Measurements from ENCODE around the gene MRTFB. TPM values are rescaled to one million over a fixed set of nuclear protein-coding genes. Genes with fewer than 3 reads are reported as not detected.

Gene MRTFB
- total and polyA plus RNA-seq, 2 of the 13 experiments (the other 11 are each of a cell fraction or from before 2014, with no cell fraction given), result 11.4 to 14.0 TPM

DNA sequence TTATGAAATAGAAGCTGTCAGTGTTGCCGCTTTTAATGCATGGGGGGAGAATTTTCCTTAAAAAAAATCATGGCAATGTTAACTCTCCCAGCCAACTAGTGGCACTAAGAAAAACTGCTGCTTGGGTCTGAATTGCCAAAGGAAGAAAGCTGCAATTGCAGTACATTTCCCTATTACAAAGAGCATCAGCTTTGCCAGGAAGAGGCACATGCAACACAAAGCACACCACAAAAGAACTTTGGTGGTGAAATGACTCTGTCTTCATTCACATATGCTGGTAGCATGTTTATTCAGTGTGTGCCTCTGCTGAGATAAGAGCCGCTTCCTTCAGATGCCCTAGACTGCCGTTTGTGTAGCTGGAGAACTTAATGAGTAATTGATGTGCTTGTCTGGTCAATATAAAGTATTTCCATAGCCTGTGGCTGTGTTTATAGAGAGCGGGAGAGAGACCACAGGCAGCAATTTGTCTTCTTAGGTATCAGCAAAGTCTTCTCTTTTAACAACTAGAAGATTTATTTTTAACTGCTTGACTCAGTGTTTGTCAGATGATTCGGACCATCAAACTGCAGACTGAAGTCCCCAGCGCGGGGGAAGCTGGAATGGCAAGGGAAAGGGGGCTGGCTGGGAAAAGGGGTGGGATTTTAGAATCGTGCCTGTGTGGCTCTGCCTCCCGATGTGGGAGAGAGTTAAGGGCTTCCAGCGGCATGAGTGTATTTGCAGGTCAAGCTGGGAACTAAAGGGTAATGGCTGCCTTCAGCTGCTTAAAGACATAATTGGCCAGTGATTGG, 115.1 kb downstream of the MRTFB start (continued):
- TF ChIP-seq, protein P1, sequence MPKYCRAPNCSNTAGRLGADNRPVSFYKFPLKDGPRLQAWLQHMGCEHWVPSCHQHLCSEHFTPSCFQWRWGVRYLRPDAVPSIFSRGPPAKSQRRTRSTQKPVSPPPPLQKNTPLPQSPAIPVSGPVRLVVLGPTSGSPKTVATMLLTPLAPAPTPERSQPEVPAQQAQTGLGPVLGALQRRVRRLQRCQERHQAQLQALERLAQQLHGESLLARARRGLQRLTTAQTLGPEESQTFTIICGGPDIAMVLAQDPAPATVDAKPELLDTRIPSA (CRISPR knock-in tag; IDR thresholded peaks at IDR 0.05; ENCODE audit: borderline replicate concordance), result no peak
- TF ChIP-seq FOXP1 (IDR thresholded peaks at IDR 0.05), result no peak
- no peak for TF ChIP-seq FOXP1 (CRISPR knock-in tag; IDR thresholded peaks at IDR 0.05)
- TF ChIP-seq ZNF556 (CRISPR knock-in tag; IDR thresholded peaks at IDR 0.05; ENCODE audit: borderline replicate concordance), result no peak
- no peak for TF ChIP-seq RXRB (CRISPR knock-in tag; IDR thresholded peaks at IDR 0.05; ENCODE audit: borderline replicate concordance)
- no peak for TF ChIP-seq GPBP1L1 (CRISPR knock-in tag; IDR thresholded peaks at IDR 0.05)
- TF ChIP-seq ARNTL (CRISPR knock-in tag; IDR thresholded peaks at IDR 0.05), result no peak
- TF ChIP-seq, protein P2, sequence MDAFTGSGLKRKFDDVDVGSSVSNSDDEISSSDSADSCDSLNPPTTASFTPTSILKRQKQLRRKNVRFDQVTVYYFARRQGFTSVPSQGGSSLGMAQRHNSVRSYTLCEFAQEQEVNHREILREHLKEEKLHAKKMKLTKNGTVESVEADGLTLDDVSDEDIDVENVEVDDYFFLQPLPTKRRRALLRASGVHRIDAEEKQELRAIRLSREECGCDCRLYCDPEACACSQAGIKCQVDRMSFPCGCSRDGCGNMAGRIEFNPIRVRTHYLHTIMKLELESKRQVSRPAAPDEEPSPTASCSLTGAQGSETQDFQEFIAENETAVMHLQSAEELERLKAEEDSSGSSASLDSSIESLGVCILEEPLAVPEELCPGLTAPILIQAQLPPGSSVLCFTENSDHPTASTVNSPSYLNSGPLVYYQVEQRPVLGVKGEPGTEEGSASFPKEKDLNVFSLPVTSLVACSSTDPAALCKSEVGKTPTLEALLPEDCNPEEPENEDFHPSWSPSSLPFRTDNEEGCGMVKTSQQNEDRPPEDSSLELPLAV (CRISPR knock-in tag; conservative IDR thresholded peaks at IDR 0.05; ENCODE audit: low read depth), result no peak
- TF ChIP-seq PRMT3 (CRISPR knock-in tag; IDR thresholded peaks at IDR 0.05; ENCODE audit: borderline replicate concordance, low read depth), result no peak
- no peak for TF ChIP-seq CCAR2 (optimal IDR thresholded peaks at IDR 0.05; ENCODE audit: low read depth, low read length)
- TF ChIP-seq TERF1 (CRISPR knock-in tag; IDR thresholded peaks at IDR 0.05), result no peak
- TF ChIP-seq, protein P3, sequence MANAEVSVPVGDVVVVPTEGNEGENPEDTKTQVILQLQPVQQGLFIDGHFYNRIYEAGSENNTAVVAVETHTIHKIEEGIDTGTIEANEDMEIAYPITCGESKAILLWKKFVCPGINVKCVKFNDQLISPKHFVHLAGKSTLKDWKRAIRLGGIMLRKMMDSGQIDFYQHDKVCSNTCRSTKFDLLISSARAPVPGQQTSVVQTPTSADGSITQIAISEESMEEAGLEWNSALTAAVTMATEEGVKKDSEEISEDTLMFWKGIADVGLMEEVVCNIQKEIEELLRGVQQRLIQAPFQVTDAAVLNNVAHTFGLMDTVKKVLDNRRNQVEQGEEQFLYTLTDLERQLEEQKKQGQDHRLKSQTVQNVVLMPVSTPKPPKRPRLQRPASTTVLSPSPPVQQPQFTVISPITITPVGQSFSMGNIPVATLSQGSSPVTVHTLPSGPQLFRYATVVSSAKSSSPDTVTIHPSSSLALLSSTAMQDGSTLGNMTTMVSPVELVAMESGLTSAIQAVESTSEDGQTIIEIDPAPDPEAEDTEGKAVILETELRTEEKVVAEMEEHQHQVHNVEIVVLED (CRISPR knock-in tag; IDR thresholded peaks at IDR 0.05; ENCODE audit: borderline replicate concordance), result no peak
- TF ChIP-seq RAD21 (CRISPR knock-in tag; IDR thresholded peaks at IDR 0.05), result 0 out of 2 replicates have a peak, but pooled peaks have one; percentile 17
- TF ChIP-seq ZNF383 (CRISPR knock-in tag; IDR thresholded peaks at IDR 0.05; ENCODE audit: borderline replicate concordance), result no peak

Data from HepG2 (cell line).